Activated T-helper 1 cell treated with anti-CD3 and anti-CD28 coated beads, Interleukin-12 subunit alpha, Interleukin-12 subunit beta, Interleukin-2, Interleukin-4 antibody, amounts not matched to agents 30 ng/mL and 10 ng/mL and 1 ng/mL, durations not matched to agents 14 hours and 24 hours and 36 hours (primary cell): ENCODE measurements around the gene PRKAR2A. TPM values are rescaled to one million over a fixed set of nuclear protein-coding genes. Genes with fewer than 3 reads are reported as not detected.
"Not testable (repeated sequence)": the region's sequence is repeated elsewhere in the genome, so short reads cannot be mapped to it uniquely, and the experiment has no call there.

ENCODE experiments used
- DNase-seq: peaks from one replicate; pipeline ENCODE4 v3.0.0; 2021; ENCODE audit warnings: low spot score
- H3K27ac Mint-ChIP-seq: one replicate; pipeline ENCODE4 v1.8.0; 2021; ENCODE audit warnings: mild to moderate bottlenecking, mixed read lengths
- H3K27me3 Mint-ChIP-seq: one replicate; pipeline ENCODE4 v1.8.0; 2022; ENCODE audit warnings: mild to moderate bottlenecking, moderate library complexity, mixed read lengths; ENCODE audit not compliant: insufficient read depth
- H3K36me3 Mint-ChIP-seq: one replicate; pipeline ENCODE4 v1.8.0; 2021; ENCODE audit warnings: low read depth, mixed read lengths
- H3K4me1 Mint-ChIP-seq: one replicate; pipeline ENCODE4 v1.8.0; 2021; ENCODE audit warnings: low read depth, mixed read lengths
- H3K4me3 Mint-ChIP-seq: one replicate; pipeline ENCODE4 v1.8.0; 2021; ENCODE audit warnings: mild to moderate bottlenecking, moderate library complexity, mixed read lengths
- H3K9me3 Mint-ChIP-seq: one replicate; pipeline ENCODE4 v1.8.0; 2021; ENCODE audit warnings: mixed read lengths
- intact Hi-C: fragments of 100-400 bp; cut with micrococcal nuclease; formaldehyde crosslinking; loops from one replicate; pipeline ENCODE4 v1.15.1; 2024
- total RNA-seq: library from RNA; stranded (reverse); gene quantifications from 2 replicates; pipeline ENCODE4 v1.2.3, GENCODE V29; 2022

Gene PRKAR2A
- total RNA-seq, 1 donor from 2014 or later: 34.7 TPM

GRCh38 chr3:48750856-48751255 lies 96.8 kb downstream of the PRKAR2A start:
- H3K36me3 Mint-ChIP-seq: peaks cover 14% of the 10 kb centered on the region

DNA sequence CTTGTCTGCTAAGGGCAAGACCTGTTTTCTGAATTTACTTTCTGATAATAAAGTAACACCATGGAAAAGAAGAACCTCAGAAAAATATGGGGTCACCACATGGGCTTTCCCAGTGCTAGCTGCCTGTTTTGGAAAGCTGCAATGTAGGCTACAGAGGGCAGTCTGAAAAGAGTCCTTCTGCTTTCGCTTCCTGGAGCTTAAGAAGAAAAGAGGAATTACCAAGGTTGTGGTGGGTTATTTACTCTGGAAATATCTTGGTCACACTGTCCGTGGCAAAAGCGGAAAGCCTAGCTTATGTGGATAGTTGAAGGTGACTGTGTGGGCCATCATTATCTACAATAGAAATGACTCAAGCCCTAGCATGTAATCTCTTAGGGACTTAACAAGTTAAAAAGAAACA lies 98.9 kb downstream of the PRKAR2A start:
- no peak overlapping the region for H3K27ac Mint-ChIP-seq
- intact Hi-C loops: no loop called here
- DNase-seq: no peak
- no peaks in the 10 kb centered on the region for H3K9me3 Mint-ChIP-seq
- peaks cover 14% of the 10 kb centered on the region for H3K36me3 Mint-ChIP-seq
- H3K4me3 Mint-ChIP-seq: no peak overlapping the region
- H3K4me1 Mint-ChIP-seq: no peaks in the 10 kb centered on the region
- H3K27me3 Mint-ChIP-seq: no peaks in the 10 kb centered on the region

More at GRCh38 chr3:48750856-48751255, 96.8 kb downstream of the PRKAR2A start:
- Mint-ChIP-seq H3K9me3 (no peaks in the 10 kb centered on the region), H3K27me3 (no peaks in the 10 kb centered on the region), H3K27ac (no peak overlapping the region), H3K4me3 (no peak overlapping the region), H3K4me1 (no peaks in the 10 kb centered on the region)
- DNase-seq: no peak
- intact Hi-C loops: no loop called here

- peaks cover 12% of the 10 kb centered on the region for H3K36me3 Mint-ChIP-seq
- no peaks in the 10 kb centered on the region for H3K9me3 Mint-ChIP-seq
- no peak for DNase-seq
- H3K27ac Mint-ChIP-seq: no peak overlapping the region
- no peak overlapping the region for H3K4me3 Mint-ChIP-seq
- intact Hi-C loops: no loop called here
- no peaks in the 10 kb centered on the region for H3K4me1 Mint-ChIP-seq
- H3K27me3 Mint-ChIP-seq: no peaks in the 10 kb centered on the region
These were observed 100.0 kb downstream of the PRKAR2A start for GRCh38 chr3:48747706-48748105.

DNA sequence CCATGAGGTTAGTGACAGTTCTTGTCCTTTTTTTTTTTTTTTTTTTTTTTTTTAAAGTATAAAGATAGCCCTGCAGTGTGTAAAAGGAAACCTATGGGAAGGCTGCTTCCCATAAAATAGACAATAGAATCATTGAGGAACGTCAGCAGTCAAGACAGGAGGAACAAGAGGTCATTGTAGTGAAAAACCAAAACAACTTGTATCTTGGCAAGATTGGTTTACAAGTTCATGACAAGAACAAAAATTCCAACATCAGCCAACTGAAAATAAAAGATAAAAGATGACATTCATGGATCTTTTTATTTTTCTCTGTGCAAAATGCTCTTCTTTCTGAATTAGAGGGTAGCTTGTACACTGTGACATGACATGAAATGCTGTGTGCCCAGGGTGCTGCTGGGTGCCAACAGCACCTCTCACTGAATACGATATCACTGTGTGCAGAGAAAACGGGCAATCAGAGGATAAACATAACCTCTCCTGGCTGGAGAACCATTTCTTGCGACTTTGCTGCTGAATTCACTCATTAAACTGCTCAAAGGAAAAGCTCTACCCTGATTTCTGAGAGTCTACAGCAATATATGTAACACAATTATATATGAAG lies 100.6 kb downstream of the PRKAR2A start:
- H3K4me1 Mint-ChIP-seq: no peaks in the 10 kb centered on the region
- H3K4me3 Mint-ChIP-seq: no peak overlapping the region
- no peaks in the 10 kb centered on the region for H3K27me3 Mint-ChIP-seq
- no peak for DNase-seq
- intact Hi-C loops: no loop called here
- H3K27ac Mint-ChIP-seq: no peak overlapping the region
- H3K36me3 Mint-ChIP-seq: peaks cover 12% of the 10 kb centered on the region
- H3K9me3 Mint-ChIP-seq: no peaks in the 10 kb centered on the region

DNA sequence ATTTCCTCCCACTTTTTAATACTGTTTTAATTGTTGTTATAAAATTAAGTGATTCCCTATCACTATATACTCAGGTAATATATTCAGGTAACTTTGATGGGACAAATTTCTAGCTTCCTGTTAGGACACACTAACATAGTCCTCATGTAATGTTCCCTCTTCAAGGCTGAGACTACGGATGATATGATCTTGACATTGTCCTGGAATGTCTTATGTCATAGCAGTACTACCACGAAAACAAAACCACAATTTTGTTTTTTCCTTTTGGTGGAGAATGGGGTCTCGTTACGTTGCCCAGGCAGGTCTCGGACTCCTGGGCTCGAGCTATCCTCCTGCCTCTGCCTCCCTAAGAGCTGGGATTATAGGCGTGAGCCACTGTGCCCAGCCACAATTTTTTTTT lies 103.9 kb downstream of the PRKAR2A start:
- intact Hi-C loops: no loop called here
- DNase-seq: no peak

DNA sequence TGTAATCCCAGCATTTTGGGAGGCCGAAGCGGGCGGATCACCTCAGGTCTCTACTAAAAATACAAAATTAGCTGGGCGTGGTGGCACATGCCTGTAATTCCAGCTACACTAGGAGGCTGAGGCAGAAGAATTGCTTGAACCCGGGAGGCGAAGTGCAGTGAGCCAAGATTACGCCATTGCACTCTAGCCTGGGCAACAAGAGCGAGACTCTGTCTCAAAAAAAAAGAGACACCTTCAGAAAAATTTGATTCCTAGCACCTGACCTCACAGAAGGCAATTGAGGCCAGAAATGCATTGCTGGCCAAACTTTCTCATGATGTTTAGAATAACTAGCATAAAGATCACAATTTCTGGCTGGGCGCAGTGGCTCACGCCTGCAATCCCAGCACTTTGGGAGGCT lies 106.4 kb downstream of the PRKAR2A start:
- H3K27ac Mint-ChIP-seq, H3K27me3 Mint-ChIP-seq, H3K9me3 Mint-ChIP-seq, DNase-seq, H3K36me3 Mint-ChIP-seq, intact Hi-C loops, H3K4me1 Mint-ChIP-seq, H3K4me3 Mint-ChIP-seq: not testable (repeated sequence)

More for the DNA sequence above, 103.9 kb downstream of the PRKAR2A start:
- Mint-ChIP-seq H3K27ac (no peak overlapping the region), H3K4me1 (no peaks in the 10 kb centered on the region), H3K27me3 (no peaks in the 10 kb centered on the region), H3K36me3 (peaks cover 7% of the 10 kb centered on the region), H3K4me3 (no peak overlapping the region), H3K9me3 (no peaks in the 10 kb centered on the region)

GRCh38 chr3:48739955-48740823 lies 107.5 kb downstream of the PRKAR2A start:
- no peak overlapping the region for H3K27ac Mint-ChIP-seq
- intact Hi-C loops: loop anchor here (5.0 kb wide), 1 partner anchor 212 kb away; no protein-coding TSS in a partner anchor
- H3K36me3 Mint-ChIP-seq: no peaks in the 10 kb centered on the region
- peak; percentile 24 for DNase-seq
- H3K4me1 Mint-ChIP-seq: no peaks in the 10 kb centered on the region
- no peaks in the 10 kb centered on the region for H3K9me3 Mint-ChIP-seq
- H3K4me3 Mint-ChIP-seq: no peak overlapping the region
- H3K27me3 Mint-ChIP-seq: no peaks in the 10 kb centered on the region

- Mint-ChIP-seq H3K9me3 (no peaks in the 10 kb centered on the region), H3K4me3 (no peak overlapping the region), H3K4me1 (no peaks in the 10 kb centered on the region), H3K36me3 (no peaks in the 10 kb centered on the region), H3K27ac (no peak overlapping the region), H3K27me3 (no peaks in the 10 kb centered on the region)
- no peak for DNase-seq
- intact Hi-C loops: loop anchor here (5.0 kb wide), 1 partner anchor 213 kb away; no protein-coding TSS in a partner anchor
These were observed 108.1 kb downstream of the PRKAR2A start for GRCh38 chr3:48739617-48739954.

GRCh38 chr3:48738926-48739616 lies 108.6 kb downstream of the PRKAR2A start:
- intact Hi-C loops: loop anchor here (5.0 kb wide), 1 partner anchor 213 kb away; no protein-coding TSS in a partner anchor
- no peaks in the 10 kb centered on the region for H3K36me3 Mint-ChIP-seq
- DNase-seq: no peak
- H3K9me3 Mint-ChIP-seq: no peaks in the 10 kb centered on the region
- no peaks in the 10 kb centered on the region for H3K4me1 Mint-ChIP-seq
- H3K4me3 Mint-ChIP-seq: no peak overlapping the region
- H3K27me3 Mint-ChIP-seq: no peaks in the 10 kb centered on the region
- H3K27ac Mint-ChIP-seq: no peak overlapping the region

DNA sequence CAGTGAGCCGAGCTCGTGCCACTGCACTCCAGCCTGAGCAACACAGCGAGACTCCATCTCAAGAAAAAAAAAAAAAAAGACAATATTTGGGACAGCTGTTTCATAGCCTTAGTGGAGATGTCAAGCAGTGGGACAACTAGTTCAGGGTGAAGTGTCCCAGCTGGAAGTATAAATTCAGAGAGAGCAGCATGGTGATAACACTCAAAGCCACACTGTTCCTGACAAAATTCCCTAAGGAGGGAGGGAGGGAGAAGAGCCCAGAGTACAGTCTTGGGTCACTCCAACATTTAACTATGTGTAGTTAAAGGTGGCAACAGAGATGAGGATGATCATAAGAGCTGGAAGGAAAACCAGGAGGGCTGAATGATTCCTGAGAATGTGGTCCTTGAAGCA lies 109.5 kb downstream of the PRKAR2A start:
- no peaks in the 10 kb centered on the region for H3K27me3 Mint-ChIP-seq
- no peak overlapping the region for H3K4me3 Mint-ChIP-seq
- H3K4me1 Mint-ChIP-seq: no peaks in the 10 kb centered on the region
- no peaks in the 10 kb centered on the region for H3K36me3 Mint-ChIP-seq
- DNase-seq: no peak
- intact Hi-C loops: loop anchor here (5.0 kb wide), 1 partner anchor 214 kb away; no protein-coding TSS in a partner anchor
- no peaks in the 10 kb centered on the region for H3K9me3 Mint-ChIP-seq
- no peak overlapping the region for H3K27ac Mint-ChIP-seq

GRCh38 chr3:48735075-48735767 lies 112.5 kb downstream of the PRKAR2A start:
- not testable (repeated sequence) for H3K36me3 Mint-ChIP-seq, H3K27me3 Mint-ChIP-seq, H3K9me3 Mint-ChIP-seq, DNase-seq, H3K27ac Mint-ChIP-seq, H3K4me3 Mint-ChIP-seq, H3K4me1 Mint-ChIP-seq
- intact Hi-C loops: loop anchor here (5.0 kb wide), 1 partner anchor 217 kb away; no protein-coding TSS in a partner anchor

DNA sequence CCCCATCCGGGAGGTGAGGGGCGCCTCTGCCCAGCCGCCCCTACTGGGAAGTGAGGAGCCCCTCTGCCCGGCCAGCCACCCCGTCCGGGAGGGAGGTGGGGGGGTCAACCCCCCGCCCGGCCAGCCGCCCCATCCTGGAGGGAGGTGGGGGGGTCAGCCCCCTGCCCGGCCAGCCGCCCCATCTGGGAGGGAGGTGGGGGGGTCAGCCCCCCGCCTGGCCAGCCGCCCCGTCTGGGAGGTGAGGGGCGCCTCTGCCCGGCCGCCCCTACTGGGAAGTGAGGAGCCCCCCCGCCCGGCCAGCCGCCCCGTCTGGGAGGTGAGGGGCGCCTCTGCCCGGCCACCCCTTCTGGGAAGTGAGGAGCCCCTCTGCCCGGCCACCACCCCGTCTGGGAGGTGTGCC lies 113.1 kb downstream of the PRKAR2A start:
- H3K36me3 Mint-ChIP-seq, intact Hi-C loops, H3K27me3 Mint-ChIP-seq, H3K4me3 Mint-ChIP-seq, DNase-seq, H3K9me3 Mint-ChIP-seq, H3K4me1 Mint-ChIP-seq, H3K27ac Mint-ChIP-seq: not testable (repeated sequence)
